B cell (primary cell): ENCODE measurements around the gene ADAM12. TPM values are rescaled to one million over a fixed set of nuclear protein-coding genes. Genes with fewer than 3 reads are reported as not detected.

Source experiments
- ATAC-seq: fragments of 200-7000 bp; cut with Tn5 transposase; one replicate; pipeline ENCODE4 v1.10.0; 2021; ENCODE audit warnings: low read depth, mild to moderate bottlenecking, moderate number of reproducible peaks, moderate library complexity
- CTCF ChIA-PET: fragments of 350-600 bp; sonication (Branson Sonifier 250); formaldehyde crosslinking; loops from one replicate; lab custom pipeline; 2021; ENCODE audit warnings: antibody characterized with exemption, inconsistent platforms; lab: Charles Lee
- POLR2A ChIA-PET: fragments of 350-600 bp; sonication (Branson Sonifier 250); formaldehyde crosslinking; loops from one replicate; lab custom pipeline; 2021; ENCODE audit warnings: antibody characterized with exemption; lab: Charles Lee
- DNase-seq: peaks from one replicate; pipeline ENCODE4 v3.0.0; 2013
- H2AFZ ChIP-seq: 2 replicates; pipeline ENCODE4 v1.6.1; 2012; ENCODE audit warnings: mild to moderate bottlenecking, low read depth, low read length; ENCODE audit not compliant: insufficient read depth, poor library complexity, severe bottlenecking
- H3K27ac ChIP-seq, 2 donors: 1 replicate in 1 of 2; 2 replicates in 1 of 2; pipeline ENCODE4 v1.5.1; 2012 to 2013; ENCODE audit warnings: low read length in 2 of 2, mild to moderate bottlenecking in 2 of 2, moderate library complexity in 1 of 2
- H3K27me3 ChIP-seq, 4 experiments: fragments of 200-600 bp in 1 of 4; sonication (generic) in 1 of 4; replicated peaks in 1 of 4; 1 replicate in 2 of 4; 2 replicates in 2 of 4; pipeline versions ENCODE4 v1.6.1 to v1.7.0; 2013 to 2016; ENCODE audit warnings: low read length in 3 of 4, mild to moderate bottlenecking in 2 of 4, mixed read lengths in 1 of 4, moderate library complexity in 1 of 4; ENCODE audit not compliant: insufficient read depth in 4 of 4, control insufficient read depth in 3 of 4; ENCODE audit errors: control extremely low read depth in 1 of 4
- H3K36me3 ChIP-seq, 2 experiments: replicated peaks in 1 of 2; 1 replicate in 1 of 2; 2 replicates in 1 of 2; pipeline versions ENCODE4 v1.6.1 to v1.7.1; 2013; ENCODE audit warnings: low read length in 1 of 2; ENCODE audit not compliant: insufficient read depth in 2 of 2, control insufficient read depth in 1 of 2; ENCODE audit errors: control extremely low read depth in 1 of 2, extremely low read depth in 1 of 2
- H3K4me1 ChIP-seq, 2 donors: fragments of 200-600 bp in 1 of 2; sonication (generic) in 1 of 2; 1 replicate in 1 of 2; 2 replicates in 1 of 2; pipeline versions ENCODE4 v1.5.1 to v1.6.1; 2013 to 2017; ENCODE audit warnings: low read length in 2 of 2; ENCODE audit not compliant: control insufficient read depth in 2 of 2, insufficient read depth in 2 of 2
- H3K4me2 ChIP-seq: replicated peaks from 2 replicates; pipeline ENCODE3; 2012; ENCODE audit warnings: mild to moderate bottlenecking, low read depth, low read length; ENCODE audit not compliant: poor library complexity, severe bottlenecking
- H3K4me3 ChIP-seq, 5 experiments: fragments of 200-600 bp in 1 of 5; sonication (generic) in 1 of 5; 1 replicate in 3 of 5; 2 replicates in 2 of 5; pipeline versions ENCODE4 v1.5.1 to v1.7.0; 2011 to 2016; ENCODE audit warnings: low read length in 4 of 5, mild to moderate bottlenecking in 4 of 5, low read depth in 2 of 5, control low read depth in 1 of 5, moderate library complexity in 1 of 5; ENCODE audit not compliant: insufficient read depth in 1 of 5; ENCODE audit errors: control extremely low read depth in 1 of 5, extremely low read depth in 1 of 5
- H3K79me2 ChIP-seq: fragments of 200-600 bp; sonication (generic); one replicate; pipeline ENCODE4 v1.6.0; 2016; ENCODE audit warnings: low read length; ENCODE audit not compliant: control insufficient read depth, insufficient read depth
- H3K9ac ChIP-seq: fragments of 200-600 bp; sonication (generic); 2 replicates; pipeline ENCODE4 v1.6.1; 2017; ENCODE audit warnings: mild to moderate bottlenecking, low read length, moderate library complexity
- H3K9me3 ChIP-seq, 3 donors: one replicate each; pipeline versions ENCODE4 v1.6.1 to v1.7.1; 2013; ENCODE audit warnings: low read length in 2 of 3; ENCODE audit not compliant: control insufficient read depth in 2 of 3, insufficient read depth in 1 of 3; ENCODE audit errors: control extremely low read depth in 1 of 3
- H4K20me1 ChIP-seq: 2 replicates; pipeline ENCODE4 v1.6.0; 2012; ENCODE audit warnings: mild to moderate bottlenecking, low read length; ENCODE audit not compliant: insufficient read depth, control insufficient read depth, poor library complexity, severe bottlenecking
- H3K27ac Mint-ChIP-seq: one replicate; pipeline ENCODE4 v1.8.0; 2021; ENCODE audit warnings: mixed read lengths
- H3K27me3 Mint-ChIP-seq: one replicate; pipeline ENCODE4 v1.8.0; 2021; ENCODE audit warnings: mixed read lengths
- H3K4me1 Mint-ChIP-seq: one replicate; pipeline ENCODE4 v1.8.0; 2021; ENCODE audit warnings: mixed read lengths
- H3K4me3 Mint-ChIP-seq: one replicate; pipeline ENCODE4 v1.8.0; 2021; ENCODE audit warnings: mixed read lengths
- H3K9me3 Mint-ChIP-seq: one replicate; pipeline ENCODE4 v1.8.0; 2022; ENCODE audit warnings: mixed read lengths; ENCODE audit not compliant: insufficient read depth
- CTCF ChIP-seq: fragments of 200-600 bp; IDR thresholded peaks from one replicate; pipeline ENCODE4 v1.8.0; 2022; ENCODE audit warnings: antibody characterized with exemption, mild to moderate bottlenecking
- EZH2 ChIP-seq: IDR thresholded peaks from 2 replicates; pipeline ENCODE4 v1.6.1; 2012; ENCODE audit warnings: borderline replicate concordance, low read depth, mild to moderate bottlenecking, moderate library complexity, low read length; ENCODE audit not compliant: insufficient read depth, poor library complexity, severe bottlenecking
- WGBS: methylation state at CpG from one replicate; pipeline ENCODE4 v1.1.5; 2013; ENCODE audit warnings: missing lambda C conversion rate; ENCODE audit not compliant: insufficient coverage; 5-methylcytosine and 5-hydroxymethylcytosine counted together
- intact Hi-C: fragments of 100-400 bp; cut with micrococcal nuclease; formaldehyde crosslinking; loops from one replicate; pipeline ENCODE4 v1.10.0; 2022
- polyA plus RNA-seq: library from polyadenylated mRNA; depleted of rRNA; stranded (reverse); fragments of >200 nt; gene quantifications from 2 replicates; pipeline ENCODE4 v1.2.3, GENCODE V29; 2012
- total RNA-seq, 2 donors: library from RNA; stranded (reverse); fragments of 120-200 nt in 1 of 2; gene quantifications; 1 replicate in 1 of 2; 2 replicates in 1 of 2; pipeline versions ENCODE4 v1.2.3 to v1.2.4, GENCODE V29; 2013 to 2022

Gene ADAM12
- total and polyA plus RNA-seq, 2 donors (not counting 1 experiment from before 2014, with no cell fraction given): 0.01 to 0.22 TPM

DNA sequence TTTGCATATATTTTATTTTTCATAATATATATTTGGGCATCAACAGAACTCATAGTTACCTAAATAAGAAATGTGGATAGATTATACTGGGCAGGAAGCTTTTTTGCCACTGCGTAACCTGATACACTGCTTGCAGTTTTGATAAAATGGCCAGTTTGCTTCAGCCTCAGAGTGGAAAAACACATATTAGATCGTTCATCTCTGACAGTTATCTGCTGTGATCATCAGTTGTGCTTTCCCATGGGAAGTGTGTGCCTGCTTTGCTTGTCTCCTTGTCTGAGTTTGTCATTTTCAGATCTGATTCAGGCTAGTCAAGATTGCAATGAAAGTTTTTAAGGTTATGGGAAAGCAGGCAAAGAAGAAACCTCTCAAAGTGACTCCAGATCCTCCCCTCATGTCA lies 54.0 kb downstream of the ADAM12 start:
- Histone ChIP-seq H3K4me1 (no peaks in the 10 kb centered on the region), H3K36me3 (no peaks in the 10 kb centered on the region), H3K4me3 (no peak overlapping the region), H2AFZ (no peak overlapping the region), H3K27me3 (no peaks in the 10 kb centered on the region), H3K9ac (no peak overlapping the region), H4K20me1 (no peaks in the 10 kb centered on the region), H3K4me2 (no peak overlapping the region), H3K27ac (no peak overlapping the region), H3K79me2 (no peaks in the 10 kb centered on the region), H3K9me3 (no peaks in the 10 kb centered on the region)
- ChIA-PET POLR2A (no interaction called here), CTCF (no interaction called here)
- intact Hi-C loops: no loop called here
- H3K4me3 Mint-ChIP-seq: no peak overlapping the region
- no peaks in the 10 kb centered on the region for H3K4me1 Mint-ChIP-seq
- no peak for TF ChIP-seq CTCF
- TF ChIP-seq EZH2: no peak
- DNase-seq (no peak), ATAC-seq (no peak)
- H3K9me3 Mint-ChIP-seq: no peaks in the 10 kb centered on the region
- no peaks in the 10 kb centered on the region for H3K27me3 Mint-ChIP-seq
- H3K27ac Mint-ChIP-seq: no peak overlapping the region
- WGBS: 71% methylated on average over 2 of the region's 2 CpGs

DNA sequence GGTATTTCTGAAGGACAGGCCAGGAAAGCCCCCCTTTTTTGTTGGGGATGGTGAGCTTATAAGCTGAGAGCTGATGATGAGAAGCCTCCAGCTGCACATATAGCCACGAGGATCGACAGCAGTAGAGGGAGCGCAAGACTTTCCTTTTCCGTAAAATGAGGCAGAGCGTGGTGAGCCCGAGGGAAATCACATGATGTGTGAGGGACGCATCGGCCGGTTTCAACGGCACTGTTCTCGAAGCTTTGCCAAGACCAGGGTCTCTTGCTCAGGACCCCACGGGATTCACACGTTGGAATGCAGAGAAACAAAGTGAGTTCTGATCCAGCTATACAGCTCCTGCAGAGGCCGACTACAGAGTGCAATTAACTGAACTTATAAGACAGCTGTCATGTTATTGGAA lies 55.7 kb downstream of the ADAM12 start:
- H3K9me3 Mint-ChIP-seq: no peaks in the 10 kb centered on the region
- H3K27me3 ChIP-seq: no peaks in the 10 kb centered on the region
- CTCF ChIA-PET: no interaction called here
- no peak overlapping the region for H2AFZ ChIP-seq
- no peaks in the 10 kb centered on the region for H3K9me3 ChIP-seq
- no peak overlapping the region for H3K27ac ChIP-seq
- no peaks in the 10 kb centered on the region for H3K4me1 Mint-ChIP-seq
- POLR2A ChIA-PET: no interaction called here
- intact Hi-C loops: no loop called here
- ATAC-seq (no peak), DNase-seq (no peak)
- H3K4me3 Mint-ChIP-seq: no peak overlapping the region
- no peaks in the 10 kb centered on the region for H3K4me1 ChIP-seq
- no peaks in the 10 kb centered on the region for H4K20me1 ChIP-seq
- no peaks in the 10 kb centered on the region for H3K36me3 ChIP-seq
- H3K27ac Mint-ChIP-seq: no peak overlapping the region
- no peak overlapping the region for H3K9ac ChIP-seq
- WGBS: 92% methylated on average over 14 of the region's 14 CpGs
- no peaks in the 10 kb centered on the region for H3K27me3 Mint-ChIP-seq
- TF ChIP-seq EZH2 (no peak), CTCF (no peak)
- H3K4me3 ChIP-seq: no peak overlapping the region
- H3K4me2 ChIP-seq: no peak overlapping the region
- no peaks in the 10 kb centered on the region for H3K79me2 ChIP-seq
